Vagina (tissue), 2 donors: Measurements from ENCODE around the gene KCNIP4. TPM values are rescaled to one million over a fixed set of nuclear protein-coding genes. Genes with fewer than 3 reads are reported as not detected.
"Not testable (repeated sequence)": the region's sequence is repeated elsewhere in the genome, so short reads cannot be mapped to it uniquely, and the experiment has no call there.

Source experiments
- DNase-seq, 2 donors: peaks; one replicate each; pipeline ENCODE4 v3.0.0-alpha.2; 2017; ENCODE audit errors: extremely low spot score in 2 of 2
- H3K27ac ChIP-seq: fragments of 200-600 bp; sonication (generic); one replicate; pipeline ENCODE4 v1.5.1; 2019
- H3K27me3 ChIP-seq: fragments of 200-600 bp; sonication (generic); one replicate; pipeline ENCODE4 v1.5.1; 2019
- H3K36me3 ChIP-seq, 2 donors: fragments of 200-600 bp; sonication (generic); one replicate each; pipeline ENCODE4 v1.5.1; 2017 to 2019
- H3K4me1 ChIP-seq: fragments of 200-600 bp; sonication (generic); one replicate; pipeline ENCODE4 v1.5.1; 2019
- H3K4me3 ChIP-seq, 2 donors: fragments of 200-600 bp; sonication (generic); 1 replicate in 1 of 2; 2 replicates in 1 of 2; pipeline ENCODE4 v1.5.1; 2016 to 2019
- H3K9me3 ChIP-seq: fragments of 200-600 bp; sonication (generic); one replicate; pipeline ENCODE4 v1.5.1; 2019
- CTCF ChIP-seq, 3 experiments: fragments of 450-650 bp in 2 of 3; fragments of 200-600 bp in 1 of 3; sonication (generic) in 1 of 3; IDR thresholded peaks; one replicate each; pipeline ENCODE4 v1.5.1; 2017 to 2019; ENCODE audit warnings: antibody characterized with exemption in 3 of 3, mild to moderate bottlenecking in 2 of 3, moderate library complexity in 2 of 3
- POLR2A ChIP-seq, 2 donors: fragments of 450-650 bp; IDR thresholded peaks; one replicate each; pipeline ENCODE4 v1.6.1; 2017; ENCODE audit warnings: antibody characterized with exemption in 2 of 2, mild to moderate bottlenecking in 2 of 2, moderate library complexity in 2 of 2
- POLR2AphosphoS5 ChIP-seq, 2 donors: sonication (generic); formaldehyde crosslinking; IDR thresholded peaks; one replicate each; pipeline ENCODE4 v1.9.0; 2017; ENCODE audit warnings: antibody characterized with exemption in 2 of 2, mild to moderate bottlenecking in 2 of 2, low read depth in 1 of 2; ENCODE audit not compliant: insufficient read depth in 1 of 2
- intact Hi-C: fragments of 100-400 bp; cut with DNase I; formaldehyde crosslinking; loops from one replicate; pipeline ENCODE4 v1.15.1; 2023
- total RNA-seq: library from RNA; depleted of rRNA; stranded (reverse); fragments of >200 nt; gene quantifications from one replicate; pipeline ENCODE4 v1.2.3, GENCODE V29; 2016

The KCNIP4 gene
- total RNA-seq, 1 donor from 2014 or later: not detected

- H3K36me3 ChIP-seq: no peaks in the 10 kb centered on the region
- no peaks in the 10 kb centered on the region for H3K9me3 ChIP-seq
- no peak for DNase-seq
- no peaks in the 10 kb centered on the region for H3K4me1 ChIP-seq
- no peak overlapping the region for H3K27ac ChIP-seq
- no peak overlapping the region for H3K4me3 ChIP-seq
- no peak for TF ChIP-seq POLR2AphosphoS5 (IDR thresholded peaks at IDR 0.05; ENCODE audit: insufficient read depth in 1 of 2, low read depth in 1 of 2)
- no peak for TF ChIP-seq POLR2A (IDR thresholded peaks at IDR 0.05)
- no peak for TF ChIP-seq CTCF (IDR thresholded peaks at IDR 0.05)
- H3K27me3 ChIP-seq: no peaks in the 10 kb centered on the region
- intact Hi-C loops: no loop called here
These were observed 582.3 kb downstream of the KCNIP4 start for GRCh38 chr4:21366312-21366711.

GRCh38 chr4:21363701-21364100 lies 584.9 kb downstream of the KCNIP4 start:
- H3K36me3 ChIP-seq: no peaks in the 10 kb centered on the region
- no peaks in the 10 kb centered on the region for H3K4me1 ChIP-seq
- H3K4me3 ChIP-seq: no peak overlapping the region
- TF ChIP-seq CTCF (IDR thresholded peaks at IDR 0.05) (no peak), POLR2A (IDR thresholded peaks at IDR 0.05) (no peak), POLR2AphosphoS5 (IDR thresholded peaks at IDR 0.05; ENCODE audit: insufficient read depth in 1 of 2, low read depth in 1 of 2) (no peak)
- no peaks in the 10 kb centered on the region for H3K9me3 ChIP-seq
- intact Hi-C loops: loop anchor here (5.0 kb wide), 1 partner anchor 1259 kb away; no protein-coding TSS in a partner anchor
- H3K27ac ChIP-seq: no peak overlapping the region
- no peak for DNase-seq
- H3K27me3 ChIP-seq: no peaks in the 10 kb centered on the region

GRCh38 chr4:21352354-21352753 lies 596.2 kb downstream of the KCNIP4 start:
- H3K4me3 ChIP-seq, DNase-seq, H3K4me1 ChIP-seq, H3K27me3 ChIP-seq, intact Hi-C loops, H3K27ac ChIP-seq, H3K9me3 ChIP-seq, H3K36me3 ChIP-seq: not testable (repeated sequence)

GRCh38 chr4:21347142-21347541 lies 601.4 kb downstream of the KCNIP4 start:
- intact Hi-C loops: no loop called here
- DNase-seq: no peak
- TF ChIP-seq POLR2AphosphoS5 (IDR thresholded peaks at IDR 0.05; ENCODE audit: insufficient read depth in 1 of 2, low read depth in 1 of 2) (no peak), POLR2A (IDR thresholded peaks at IDR 0.05) (no peak), CTCF (IDR thresholded peaks at IDR 0.05) (no peak)

GRCh38 chr4:21327976-21328700 lies 620.4 kb downstream of the KCNIP4 start:
- intact Hi-C loops: no loop called here
- Histone ChIP-seq H3K4me1 (no peaks in the 10 kb centered on the region), H3K27me3 (no peaks in the 10 kb centered on the region), H3K9me3 (no peaks in the 10 kb centered on the region), H3K27ac (no peak overlapping the region), H3K4me3 (no peak overlapping the region), H3K36me3 (no peaks in the 10 kb centered on the region)
- TF ChIP-seq POLR2AphosphoS5 (IDR thresholded peaks at IDR 0.05; ENCODE audit: insufficient read depth in 1 of 2, low read depth in 1 of 2) (no peak), CTCF (IDR thresholded peaks at IDR 0.05) (no peak), POLR2A (IDR thresholded peaks at IDR 0.05) (no peak)
- DNase-seq: no peak

More at GRCh38 chr4:21347142-21347541, 601.4 kb downstream of the KCNIP4 start:
- no peak overlapping the region for H3K27ac ChIP-seq
- H3K4me3 ChIP-seq: no peak overlapping the region
- no peaks in the 10 kb centered on the region for H3K4me1 ChIP-seq
- H3K36me3 ChIP-seq: no peaks in the 10 kb centered on the region
- no peaks in the 10 kb centered on the region for H3K27me3 ChIP-seq
- no peaks in the 10 kb centered on the region for H3K9me3 ChIP-seq
